GM19468 (cell line): ENCODE data around the gene EIF1.

Experiments used
- ATAC-seq: cut with Tn5 transposase; IDR thresholded peaks from one replicate; pipeline ENCODE4 v1.9.1; 2021; ENCODE audit warnings: mild to moderate bottlenecking, moderate library complexity, moderate number of reproducible peaks; ENCODE audit not compliant: unreplicated experiment; ENCODE audit errors: extremely low read depth

The EIF1 gene

GRCh38 chr17:41731836-41732235, 43.2 kb downstream of the EIF1 start:
- ATAC-seq = no peak

GRCh38 chr17:41733348-41734138, 44.9 kb downstream of the EIF1 start:
- no peak for ATAC-seq

GRCh38 chr17:41734139-41734948, 45.7 kb downstream of the EIF1 start, which contains the start of gene HAP1:
Gene HAP1, minus strand, starts transcription at chr17:41734643. Its CDS starts 9 bp downstream, at chr17:41734634.
- no peak for ATAC-seq

GRCh38 chr17:41734949-41735313, 46.2 kb downstream of the EIF1 start:
- ATAC-seq = no peak

GRCh38 chr17:41735744-41736143, 47.1 kb downstream of the EIF1 start:
- no peak for ATAC-seq

GRCh38 chr17:41736983-41737679, 48.4 kb downstream of the EIF1 start:
- no peak for ATAC-seq

GRCh38 chr17:41737680-41738023, 49.0 kb downstream of the EIF1 start:
- ATAC-seq = no peak

GRCh38 chr17:41738077-41738800, 49.6 kb downstream of the EIF1 start:
- ATAC-seq = no peak

- ATAC-seq = no peak
Measured at GRCh38 chr17:41738801-41739112, 50.1 kb downstream of the EIF1 start.

- ATAC-seq = no peak
Measured at GRCh38 chr17:41739661-41740352, 51.1 kb downstream of the EIF1 start.

- no peak for ATAC-seq
Measured at GRCh38 chr17:41740506-41740905, 51.8 kb downstream of the EIF1 start.

GRCh38 chr17:41741709-41742108, 53.0 kb downstream of the EIF1 start:
- no peak for ATAC-seq
